ENCODE results near the gene WDR49. TPM values are rescaled to one million over a fixed set of nuclear protein-coding genes. Genes with fewer than 3 reads are reported as not detected.

Gene WDR49
- total RNA-seq, 1 experiment from 2014 or later, result 1.3 TPM

DNA sequence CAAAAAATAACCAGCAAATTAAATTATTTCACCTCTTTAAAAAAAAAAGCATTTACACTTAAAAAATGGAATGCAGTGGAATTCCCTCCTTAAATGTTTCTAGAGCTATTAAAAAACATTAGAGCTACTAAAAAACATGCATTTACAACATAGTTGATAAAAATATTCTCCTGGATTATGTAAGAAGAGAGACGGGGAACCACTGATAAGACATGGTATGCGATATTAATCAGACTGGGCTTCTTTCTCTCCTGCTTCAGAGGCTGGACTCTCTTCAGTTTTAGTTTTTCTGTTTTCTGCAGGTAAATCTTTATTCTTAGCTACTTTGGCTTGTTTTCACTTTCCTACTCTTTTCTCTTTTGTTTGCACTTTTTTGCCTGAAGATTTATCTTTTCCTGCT is 40.4 kb upstream of the WDR49 start:
- TF ChIP-seq, protein P1, sequence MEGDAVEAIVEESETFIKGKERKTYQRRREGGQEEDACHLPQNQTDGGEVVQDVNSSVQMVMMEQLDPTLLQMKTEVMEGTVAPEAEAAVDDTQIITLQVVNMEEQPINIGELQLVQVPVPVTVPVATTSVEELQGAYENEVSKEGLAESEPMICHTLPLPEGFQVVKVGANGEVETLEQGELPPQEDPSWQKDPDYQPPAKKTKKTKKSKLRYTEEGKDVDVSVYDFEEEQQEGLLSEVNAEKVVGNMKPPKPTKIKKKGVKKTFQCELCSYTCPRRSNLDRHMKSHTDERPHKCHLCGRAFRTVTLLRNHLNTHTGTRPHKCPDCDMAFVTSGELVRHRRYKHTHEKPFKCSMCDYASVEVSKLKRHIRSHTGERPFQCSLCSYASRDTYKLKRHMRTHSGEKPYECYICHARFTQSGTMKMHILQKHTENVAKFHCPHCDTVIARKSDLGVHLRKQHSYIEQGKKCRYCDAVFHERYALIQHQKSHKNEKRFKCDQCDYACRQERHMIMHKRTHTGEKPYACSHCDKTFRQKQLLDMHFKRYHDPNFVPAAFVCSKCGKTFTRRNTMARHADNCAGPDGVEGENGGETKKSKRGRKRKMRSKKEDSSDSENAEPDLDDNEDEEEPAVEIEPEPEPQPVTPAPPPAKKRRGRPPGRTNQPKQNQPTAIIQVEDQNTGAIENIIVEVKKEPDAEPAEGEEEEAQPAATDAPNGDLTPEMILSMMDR (conservative IDR thresholded peaks at IDR 0.05), result no peak
- Histone ChIP-seq H3K79me1 (ENCODE audit: insufficient read depth, low read depth, low read length, poor library complexity, severe bottlenecking) (no peaks in the 10 kb centered on the region), H2BK15ac (ENCODE audit: low read depth, low read length) (no peak overlapping the region), H3K18ac (ENCODE audit: insufficient read length, low read depth, low read length) (no peak overlapping the region), H2BK120ac (ENCODE audit: low read depth, low read length, poor library complexity, severe bottlenecking) (no peak overlapping the region), H3T11ph (ENCODE audit: low read length) (no peak overlapping the region), H4K91ac (ENCODE audit: insufficient read length, low read depth, low read length) (no peak overlapping the region), H2BK20ac (ENCODE audit: low read depth, low read length, poor library complexity, severe bottlenecking) (no peak overlapping the region), H4K5ac (ENCODE audit: insufficient read length, low read depth, low read length) (no peak overlapping the region), H2AK5ac (ENCODE audit: insufficient read length, low read length) (no peak overlapping the region), H3K4ac (ENCODE audit: low read depth, low read length) (no peak overlapping the region), H3K56ac (ENCODE audit: insufficient read length, low read depth, low read length) (no peak overlapping the region), H3K27me3 (ENCODE audit: insufficient read depth, low read length) (no peaks in the 10 kb centered on the region), H3K23ac (ENCODE audit: insufficient read length, low read depth, low read length) (no peak overlapping the region), H3K4me2 (ENCODE audit: insufficient read depth, insufficient read length, low read length) (no peak overlapping the region), H3K27ac (ENCODE audit: insufficient read length, low read depth, low read length) (no peak overlapping the region), H3K14ac (ENCODE audit: insufficient read depth, low read length) (no peak overlapping the region), H3K4me1 (ENCODE audit: insufficient read depth, low read length) (no peaks in the 10 kb centered on the region; the same call in 1 of the 2 replicates), H3K9ac (ENCODE audit: extremely low read depth, insufficient read length, low read length) (no peak overlapping the region), H3K79me2 (ENCODE audit: insufficient read depth, low read length) (no peaks in the 10 kb centered on the region; the same call in 1 of the 2 replicates), H4K20me1 (ENCODE audit: control insufficient read depth, insufficient read depth, insufficient read length) (no peaks in the 10 kb centered on the region), H4K8ac (replicated peaks; ENCODE audit: insufficient read length, low read depth, low read length) (no peak overlapping the region), H2BK5ac (ENCODE audit: insufficient read length, low read length) (no peak overlapping the region), H3K23me2 (ENCODE audit: insufficient read length, low read depth, low read length, poor library complexity, severe bottlenecking) (no peaks in the 10 kb centered on the region), H2AFZ (ENCODE audit: low read length) (no peak overlapping the region), H3K9me3 (ENCODE audit: control insufficient read depth, low read depth, low read length) (no peaks in the 10 kb centered on the region), H2BK12ac (ENCODE audit: insufficient read length, low read depth, low read length) (no peak overlapping the region)
- peaks cover 3 to 34% (median 22%) of the 10 kb centered on the region in 3 experiments; a peak in 6 of 7 replicates for H3K36me3 Mint-ChIP-seq (ENCODE audit: insufficient read depth in 1 of 3, low read depth in 3 of 3)
- peak overlapping the region in 1 of 3 experiments; percentile 59; a peak in 2 of 7 replicates for H3K27ac Mint-ChIP-seq
- no peak for DNase-seq
- no CpG with 5 or more reads among the region's 2 CpGs for WGBS (ENCODE audit: extremely low coverage, insufficient read length, low lambda C conversion rate)
- H3K4me3 Mint-ChIP-seq, result no peak overlapping the region
- H3K4me1 Mint-ChIP-seq, result peaks cover 6 to 10% of the 10 kb centered on the region in 2 experiments
- no peaks in the 10 kb centered on the region for H3K27me3 Mint-ChIP-seq (ENCODE audit: low read depth)
- H3K9me3 Mint-ChIP-seq, result no peaks in the 10 kb centered on the region

Measured in H9 (cell line).